Sigmoid colon (tissue), 7 donors: ENCODE results near the gene TMSB10. TPM values are rescaled to one million over a fixed set of nuclear protein-coding genes. Genes with fewer than 3 reads are reported as not detected.

Source experiments
- DNase-seq: peaks from one replicate; pipeline ENCODE4 v3.0.0-alpha.2; 2019
- H3K27ac ChIP-seq, 4 donors: fragments of 200-600 bp; sonication (generic); one replicate each; pipeline ENCODE4 v1.5.1; 2016 to 2019; ENCODE audit warnings: mild to moderate bottlenecking in 1 of 4
- H3K27me3 ChIP-seq, 3 donors: fragments of 200-600 bp; sonication (generic); one replicate each; pipeline ENCODE4 v1.5.1; 2019; ENCODE audit warnings: mild to moderate bottlenecking in 1 of 3
- H3K36me3 ChIP-seq, 4 donors: fragments of 200-600 bp; sonication (generic); one replicate each; pipeline ENCODE4 v1.5.1; 2016 to 2019
- H3K4me1 ChIP-seq, 4 donors: fragments of 200-600 bp; sonication (generic); one replicate each; pipeline ENCODE4 v1.5.1; 2017 to 2019
- H3K4me3 ChIP-seq, 4 donors: fragments of 200-600 bp; sonication (generic); one replicate each; pipeline ENCODE4 v1.5.1; 2017 to 2019; ENCODE audit warnings: mild to moderate bottlenecking in 2 of 4, moderate library complexity in 1 of 4
- H3K9me3 ChIP-seq, 4 donors: fragments of 200-600 bp in 3 of 4; sonication (generic) in 3 of 4; one replicate each; pipeline versions ENCODE4 v1.5.1 to v1.6.1; 2013 to 2019
- CTCF ChIP-seq, 4 experiments: fragments of 450-650 bp in 3 of 4; fragments of 200-600 bp in 1 of 4; IDR thresholded peaks; one replicate each; pipeline ENCODE4 v1.5.1; 2016 to 2019; ENCODE audit warnings: antibody characterized with exemption in 4 of 4, mild to moderate bottlenecking in 3 of 4, moderate library complexity in 2 of 4
- EP300 ChIP-seq, 4 donors: sonication (generic); formaldehyde crosslinking; IDR thresholded peaks; one replicate each; pipeline ENCODE4 v1.6.1; 2017; ENCODE audit warnings: antibody characterized with exemption in 4 of 4
- POLR2A ChIP-seq, 2 donors: fragments of 450-650 bp; IDR thresholded peaks; one replicate each; pipeline ENCODE4 v1.6.1; 2016; ENCODE audit warnings: antibody characterized with exemption in 2 of 2, mild to moderate bottlenecking in 2 of 2, moderate library complexity in 2 of 2
- POLR2AphosphoS5 ChIP-seq, 4 donors: sonication (generic); formaldehyde crosslinking; IDR thresholded peaks; one replicate each; pipeline ENCODE4 v1.6.1; 2017; ENCODE audit warnings: antibody characterized with exemption in 4 of 4
- WGBS, 2 donors: extraction: QIAGEN DNeasy Blood & Tissue Kit; methylation state at CpG; one replicate each; pipeline ENCODE4 v1.1.7; 2013; 5-methylcytosine and 5-hydroxymethylcytosine counted together
- intact Hi-C: fragments of 100-400 bp; cut with DNase I; formaldehyde crosslinking; loops from one replicate; pipeline ENCODE4 v1.15.1; 2023
- polyA plus RNA-seq, 3 donors: library from polyadenylated mRNA; stranded (reverse); fragments of 200-250 nt; gene quantifications; one replicate each; pipeline ENCODE4 v1.2.3, GENCODE V29; 2013
- total RNA-seq, 4 donors: library from RNA; depleted of rRNA; stranded (reverse); fragments of >200 nt; gene quantifications; one replicate each; pipeline ENCODE4 v1.1.0, GENCODE V29; 2016
- donor health status: healthy with polysubstance abuse.
- donor health status: Bipolar disorder and iron deficiency.
- donor health status: healthy.

Gene TMSB10
- total and polyA plus RNA-seq, 7 donors = 1,887 to 4,314 (median 2,459) TPM

DNA sequence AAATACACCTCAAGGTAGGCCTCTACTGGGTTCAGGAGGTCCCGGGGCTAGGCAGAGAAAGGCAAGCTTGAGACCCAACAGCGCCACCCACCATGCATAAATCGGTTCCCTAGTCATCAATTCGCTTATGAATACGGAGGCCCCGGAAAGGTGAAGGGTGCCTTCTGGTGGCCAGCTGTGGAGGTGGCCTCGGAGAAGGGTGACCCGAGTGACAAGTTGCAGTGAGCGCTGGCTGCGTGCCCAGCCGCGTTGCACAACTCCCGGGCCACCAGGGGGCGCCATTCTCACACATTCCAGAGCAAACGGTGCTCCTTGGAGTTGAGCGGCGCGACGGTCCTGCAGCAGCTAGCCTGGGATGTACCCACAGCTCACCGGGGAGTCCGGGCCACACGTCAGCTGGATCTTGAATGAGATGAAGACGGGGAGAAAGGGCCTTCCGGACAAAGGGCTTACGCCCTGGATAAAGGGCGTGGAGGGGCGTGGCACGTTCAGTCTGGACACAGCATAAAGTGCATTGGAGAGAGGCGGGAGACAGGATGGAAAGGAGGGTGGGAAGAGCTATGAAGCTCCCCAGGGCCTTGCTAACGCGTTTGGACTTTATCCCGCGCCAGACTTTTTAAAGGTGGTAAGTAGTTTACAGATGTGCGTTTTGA lies 20.4 kb downstream of the TMSB10 start:
- H3K9me3 ChIP-seq = no peaks in the 10 kb centered on the region
- intact Hi-C loops = loop anchor here (2.0 to 5.0 kb wide), 3 partner anchors 19 to 434 kb away; no protein-coding TSS in a partner anchor
- WGBS, 2 donors = 1 to 5% methylated on average over 34 of the region's 34 CpGs
- H3K27ac ChIP-seq = peak overlapping the region in 2 of 4 donors; percentile 21 to 22
- H3K36me3 ChIP-seq = no peaks in the 10 kb centered on the region
- H3K4me3 ChIP-seq = peak overlapping the region in 3 of 4 donors; percentile 30 to 43 (median 32)
- H3K4me1 ChIP-seq = peaks cover 0 to 22% (median 18%) of the 10 kb centered on the region in 4 donors
- H3K27me3 ChIP-seq = no peaks in the 10 kb centered on the region
- no peak for TF ChIP-seq EP300 (IDR thresholded peaks at IDR 0.05)
- peak; percentile 87 to 96 (median 88) for TF ChIP-seq CTCF (IDR thresholded peaks at IDR 0.05)
- TF ChIP-seq POLR2AphosphoS5 (IDR thresholded peaks at IDR 0.05) = peak in 3 of 4 donors; percentile 59 to 75 (median 70)
- peak; percentile 95 for DNase-seq

DNA sequence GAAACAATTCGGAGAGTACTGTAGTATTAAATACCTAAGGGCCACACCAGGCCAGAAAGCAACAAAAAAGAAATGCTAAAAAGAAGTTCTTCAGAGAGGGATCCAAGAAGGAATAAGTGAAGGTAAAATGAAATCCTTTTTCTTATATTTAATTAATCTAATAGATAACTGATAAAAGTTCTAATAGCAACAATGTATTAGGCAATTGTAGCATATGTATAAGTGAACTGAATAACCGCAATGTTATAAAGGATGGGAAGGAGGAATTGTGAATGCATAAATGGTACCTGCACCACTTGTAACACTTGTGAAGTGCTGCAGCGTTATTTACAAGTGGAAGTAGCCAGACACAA lies 21.8 kb downstream of the TMSB10 start:
- WGBS, 2 donors = 47 to 53% methylated on average over 3 of the region's 3 CpGs
- Histone ChIP-seq H3K4me3 (peak overlapping the region in 1 of 4 donors; percentile 40), H3K4me1 (peaks cover 0 to 22% (median 18%) of the 10 kb centered on the region in 4 donors), H3K9me3 (no peaks in the 10 kb centered on the region), H3K27ac (no peak overlapping the region), H3K36me3 (no peaks in the 10 kb centered on the region), H3K27me3 (no peaks in the 10 kb centered on the region)
- TF ChIP-seq POLR2AphosphoS5 (IDR thresholded peaks at IDR 0.05) (no peak), EP300 (IDR thresholded peaks at IDR 0.05) (no peak), POLR2A (IDR thresholded peaks at IDR 0.05) (no peak), CTCF (IDR thresholded peaks at IDR 0.05) (no peak)
- DNase-seq = no peak
- intact Hi-C loops = loop anchor here (1.0 to 5.0 kb wide), 4 partner anchors 20 to 435 kb away; no protein-coding TSS in a partner anchor

DNA sequence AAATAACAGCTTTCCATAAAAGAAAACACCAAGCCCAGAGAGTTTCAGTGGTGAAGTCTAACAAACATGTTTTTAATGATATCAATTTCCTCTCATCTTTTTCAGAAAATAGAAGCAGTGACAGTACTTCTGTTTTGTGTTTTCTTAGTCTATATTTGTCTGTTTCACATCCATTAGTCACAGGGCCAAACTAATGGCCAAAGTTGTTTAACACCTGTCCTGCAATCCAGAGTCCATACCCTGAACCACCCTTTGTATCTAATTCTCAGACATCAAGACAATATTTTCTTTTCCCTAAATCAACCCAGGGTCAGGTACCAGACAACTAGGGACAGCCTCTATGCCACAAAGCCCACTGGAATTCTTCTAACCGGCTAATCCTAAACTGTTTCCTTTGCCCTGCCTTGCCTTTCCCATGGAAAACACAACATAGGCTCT lies 25.9 kb downstream of the TMSB10 start:
- H3K4me1 ChIP-seq = peaks cover 0 to 10% (median 6%) of the 10 kb centered on the region in 4 donors
- no peaks in the 10 kb centered on the region for H3K36me3 ChIP-seq
- H3K27me3 ChIP-seq = no peaks in the 10 kb centered on the region
- no peak overlapping the region for H3K27ac ChIP-seq
- no peaks in the 10 kb centered on the region for H3K9me3 ChIP-seq
- 75 to 77% methylated on average over 1 of the region's 1 CpG for WGBS, 2 donors
- intact Hi-C loops = no loop called here
- TF ChIP-seq POLR2AphosphoS5 (IDR thresholded peaks at IDR 0.05) (no peak), POLR2A (IDR thresholded peaks at IDR 0.05) (no peak), EP300 (IDR thresholded peaks at IDR 0.05) (no peak), CTCF (IDR thresholded peaks at IDR 0.05) (no peak)
- no peak overlapping the region for H3K4me3 ChIP-seq
- no peak for DNase-seq

GRCh38 chr2:84938194-84938879 lies 32.9 kb downstream of the TMSB10 start:
- H3K4me3 ChIP-seq = no peak overlapping the region
- H3K36me3 ChIP-seq = no peaks in the 10 kb centered on the region
- intact Hi-C loops = no loop called here
- 53 to 54% methylated on average over 5 of the region's 5 CpGs for WGBS, 2 donors
- no peak for DNase-seq
- no peaks in the 10 kb centered on the region for H3K27me3 ChIP-seq
- no peaks in the 10 kb centered on the region for H3K9me3 ChIP-seq
- H3K4me1 ChIP-seq = no peaks in the 10 kb centered on the region
- no peak overlapping the region for H3K27ac ChIP-seq
- no peak for TF ChIP-seq POLR2AphosphoS5 (IDR thresholded peaks at IDR 0.05)
- TF ChIP-seq CTCF (IDR thresholded peaks at IDR 0.05) = no peak
- no peak for TF ChIP-seq POLR2A (IDR thresholded peaks at IDR 0.05)
- no peak for TF ChIP-seq EP300 (IDR thresholded peaks at IDR 0.05)
